Measurements from ENCODE around the gene ZNF423. TPM values are rescaled to one million over a fixed set of nuclear protein-coding genes. Genes with fewer than 3 reads are reported as not detected.

Gene ZNF423
- total and polyA plus RNA-seq, 2 of the 13 experiments (the other 11 are each of a cell fraction or from before 2014, with no cell fraction given) = 0.07 to 0.31 TPM

DNA sequence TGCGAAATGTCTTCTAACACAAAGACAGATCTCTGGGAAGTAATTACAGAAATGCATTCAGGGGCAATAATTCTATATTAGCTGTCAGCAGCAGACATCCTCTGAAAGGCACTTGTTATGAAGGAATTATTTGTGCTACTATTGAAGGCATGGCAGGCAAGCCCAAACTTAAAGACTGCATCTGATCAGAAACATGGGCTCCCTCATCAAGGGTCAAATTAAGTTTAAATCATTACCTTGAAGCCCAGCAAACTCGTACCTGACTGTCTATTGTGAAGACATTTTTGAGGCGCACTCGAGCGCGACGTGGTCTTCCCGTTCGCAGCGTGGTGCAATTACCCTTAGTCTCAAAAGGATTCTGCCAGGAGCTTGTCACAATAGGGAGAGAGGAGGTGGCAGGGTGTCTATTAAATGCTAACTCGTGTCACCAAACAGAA is 110.6 kb downstream of the ZNF423 start:
- in situ Hi-C loops (cut with HindIII; ENCODE audit: extremely low pct_ligation_motif_present, low pct_unique_long_range_greater_than_20kb) (no loop called here), intact Hi-C loops (cut with micrococcal nuclease; ENCODE audit: unreplicated experiment) (no loop called here)
- H3K27ac ChIP-seq (ENCODE audit: extremely low read length, insufficient read depth, low read length) = no peak overlapping the region
- H3K27me3 ChIP-seq (ENCODE audit: control insufficient read depth in 1 of 2, insufficient read depth in 2 of 2, low read length in 2 of 2) = peaks cover 6 to 39% of the 10 kb centered on the region in 2 experiments; a peak in 3 of 5 replicates
- H3K9me3 ChIP-seq (ENCODE audit: low read length) = no peaks in the 10 kb centered on the region
- no peak for ATAC-seq
- BruUV-seq (replicated peaks) = no TSS peak
- no peaks in the 10 kb centered on the region for H3K4me1 ChIP-seq (ENCODE audit: insufficient read depth, low read length)
- H3K9ac ChIP-seq (ENCODE audit: insufficient read depth, low read depth, low read length) = no peak overlapping the region
- WGBS (ENCODE audit: low lambda C conversion rate) = 51% methylated on average over 11 of the region's 11 CpGs
- no peaks in the 10 kb centered on the region for H3K79me2 ChIP-seq (ENCODE audit: insufficient read depth, low read length)
- ChIA-PET CTCF (ENCODE audit: low intra/inter-chr PET ratio, low total read pairs) (no interaction called here), POLR2A (no interaction called here)
- H2AFZ ChIP-seq (ENCODE audit: low read length) = no peak overlapping the region
- no peak overlapping the region for H3K4me2 ChIP-seq (ENCODE audit: low read depth, low read length)
- no peak for FAIRE-seq
- H3K4me3 ChIP-seq (replicated peaks in 1 of 3; ENCODE audit: insufficient read depth in 1 of 3, low read depth in 2 of 3, low read length in 3 of 3) = no peak overlapping the region
- H4K20me1 ChIP-seq (ENCODE audit: insufficient read depth, low read length) = peaks cover 3% of the 10 kb centered on the region; the same call in 1 of the 2 replicates
- no peaks in the 10 kb centered on the region for H3K36me3 ChIP-seq (replicated peaks in 1 of 2; ENCODE audit: control insufficient read depth in 1 of 2, insufficient read depth in 2 of 2, low read length in 2 of 2)
- TF ChIP-seq KDM6A (CRISPR knock-in tag; IDR thresholded peaks at IDR 0.05; ENCODE audit: low read depth) (no peak), ZFP62 (CRISPR knock-in tag; IDR thresholded peaks at IDR 0.05) (no peak), ZNF24 (IDR thresholded peaks at IDR 0.05) (no peak), RNF2 (conservative IDR thresholded peaks at IDR 0.05; ENCODE audit: low read depth) (no peak), HOXA9 (CRISPR knock-in tag; IDR thresholded peaks at IDR 0.05; ENCODE audit: borderline replicate concordance) (no peak), PAF1 (CRISPR knock-in tag; IDR thresholded peaks at IDR 0.05) (no peak), ZNF282 (IDR thresholded peaks at IDR 0.05; ENCODE audit: partially characterized antibody) (no peak), SMC3 (IDR thresholded peaks at IDR 0.05; ENCODE audit: low read length) (no peak), EEA1 (CRISPR knock-in tag; IDR thresholded peaks at IDR 0.05; ENCODE audit: borderline replicate concordance) (no peak), RBAK (CRISPR knock-in tag; IDR thresholded peaks at IDR 0.05) (no peak), SALL1 (CRISPR knock-in tag; IDR thresholded peaks at IDR 0.05) (no peak), RORA (CRISPR knock-in tag; IDR thresholded peaks at IDR 0.05) (no peak), ZNF567 (CRISPR knock-in tag; IDR thresholded peaks at IDR 0.05; ENCODE audit: borderline replicate concordance) (no peak), ZNF335 (CRISPR knock-in tag; IDR thresholded peaks at IDR 0.05) (no peak), NR2F2 (IDR thresholded peaks at IDR 0.05; ENCODE audit: borderline replicate concordance, low read depth) (no peak)
- TF ChIP-seq, protein P1, sequence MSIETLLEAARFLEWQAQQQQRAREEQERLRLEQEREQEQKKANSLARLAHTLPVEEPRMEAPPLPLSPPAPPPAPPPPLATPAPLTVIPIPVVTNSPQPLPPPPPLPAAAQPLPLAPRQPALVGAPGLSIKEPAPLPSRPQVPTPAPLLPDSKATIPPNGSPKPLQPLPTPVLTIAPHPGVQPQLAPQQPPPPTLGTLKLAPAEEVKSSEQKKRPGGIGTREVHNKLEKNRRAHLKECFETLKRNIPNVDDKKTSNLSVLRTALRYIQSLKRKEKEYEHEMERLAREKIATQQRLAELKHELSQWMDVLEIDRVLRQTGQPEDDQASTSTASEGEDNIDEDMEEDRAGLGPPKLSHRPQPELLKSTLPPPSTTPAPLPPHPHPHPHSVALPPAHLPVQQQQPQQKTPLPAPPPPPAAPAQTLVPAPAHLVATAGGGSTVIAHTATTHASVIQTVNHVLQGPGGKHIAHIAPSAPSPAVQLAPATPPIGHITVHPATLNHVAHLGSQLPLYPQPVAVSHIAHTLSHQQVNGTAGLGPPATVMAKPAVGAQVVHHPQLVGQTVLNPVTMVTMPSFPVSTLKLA (IDR thresholded peaks at IDR 0.05) = no peak
- TF ChIP-seq, protein P2, sequence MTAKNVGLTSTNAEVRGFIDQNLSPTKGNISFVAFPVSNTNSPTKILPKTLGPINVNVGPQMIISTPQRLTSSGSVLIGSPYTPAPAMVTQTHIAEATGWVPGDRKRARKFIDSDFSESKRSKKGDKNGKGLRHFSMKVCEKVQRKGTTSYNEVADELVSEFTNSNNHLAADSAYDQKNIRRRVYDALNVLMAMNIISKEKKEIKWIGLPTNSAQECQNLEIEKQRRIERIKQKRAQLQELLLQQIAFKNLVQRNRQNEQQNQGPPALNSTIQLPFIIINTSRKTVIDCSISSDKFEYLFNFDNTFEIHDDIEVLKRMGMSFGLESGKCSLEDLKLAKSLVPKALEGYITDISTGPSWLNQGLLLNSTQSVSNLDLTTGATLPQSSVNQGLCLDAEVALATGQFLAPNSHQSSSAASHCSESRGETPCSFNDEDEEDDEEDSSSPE (CRISPR knock-in tag; IDR thresholded peaks at IDR 0.05) = no peak
- TF ChIP-seq, protein P3, sequence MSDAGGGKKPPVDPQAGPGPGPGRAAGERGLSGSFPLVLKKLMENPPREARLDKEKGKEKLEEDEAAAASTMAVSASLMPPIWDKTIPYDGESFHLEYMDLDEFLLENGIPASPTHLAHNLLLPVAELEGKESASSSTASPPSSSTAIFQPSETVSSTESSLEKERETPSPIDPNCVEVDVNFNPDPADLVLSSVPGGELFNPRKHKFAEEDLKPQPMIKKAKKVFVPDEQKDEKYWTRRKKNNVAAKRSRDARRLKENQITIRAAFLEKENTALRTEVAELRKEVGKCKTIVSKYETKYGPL (CRISPR knock-in tag; IDR thresholded peaks at IDR 0.05) = no peak
- TF ChIP-seq, protein P4, sequence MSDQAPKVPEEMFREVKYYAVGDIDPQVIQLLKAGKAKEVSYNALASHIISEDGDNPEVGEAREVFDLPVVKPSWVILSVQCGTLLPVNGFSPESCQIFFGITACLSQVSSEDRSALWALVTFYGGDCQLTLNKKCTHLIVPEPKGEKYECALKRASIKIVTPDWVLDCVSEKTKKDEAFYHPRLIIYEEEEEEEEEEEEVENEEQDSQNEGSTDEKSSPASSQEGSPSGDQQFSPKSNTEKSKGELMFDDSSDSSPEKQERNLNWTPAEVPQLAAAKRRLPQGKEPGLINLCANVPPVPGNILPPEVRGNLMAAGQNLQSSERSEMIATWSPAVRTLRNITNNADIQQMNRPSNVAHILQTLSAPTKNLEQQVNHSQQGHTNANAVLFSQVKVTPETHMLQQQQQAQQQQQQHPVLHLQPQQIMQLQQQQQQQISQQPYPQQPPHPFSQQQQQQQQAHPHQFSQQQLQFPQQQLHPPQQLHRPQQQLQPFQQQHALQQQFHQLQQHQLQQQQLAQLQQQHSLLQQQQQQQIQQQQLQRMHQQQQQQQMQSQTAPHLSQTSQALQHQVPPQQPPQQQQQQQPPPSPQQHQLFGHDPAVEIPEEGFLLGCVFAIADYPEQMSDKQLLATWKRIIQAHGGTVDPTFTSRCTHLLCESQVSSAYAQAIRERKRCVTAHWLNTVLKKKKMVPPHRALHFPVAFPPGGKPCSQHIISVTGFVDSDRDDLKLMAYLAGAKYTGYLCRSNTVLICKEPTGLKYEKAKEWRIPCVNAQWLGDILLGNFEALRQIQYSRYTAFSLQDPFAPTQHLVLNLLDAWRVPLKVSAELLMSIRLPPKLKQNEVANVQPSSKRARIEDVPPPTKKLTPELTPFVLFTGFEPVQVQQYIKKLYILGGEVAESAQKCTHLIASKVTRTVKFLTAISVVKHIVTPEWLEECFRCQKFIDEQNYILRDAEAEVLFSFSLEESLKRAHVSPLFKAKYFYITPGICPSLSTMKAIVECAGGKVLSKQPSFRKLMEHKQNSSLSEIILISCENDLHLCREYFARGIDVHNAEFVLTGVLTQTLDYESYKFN (CRISPR knock-in tag; conservative IDR thresholded peaks at IDR 0.05) = no peak
- DNase-seq (ENCODE audit: low spot score) = no peak

Data from HepG2 (cell line).